HCT116 (cell line): ENCODE data around the gene TSPAN11. TPM values are rescaled to one million over a fixed set of nuclear protein-coding genes. Genes with fewer than 3 reads are reported as not detected.

ENCODE experiments used
- ATAC-seq: fragments of 200-7000 bp; cut with Tn5 transposase; 2 replicates; pipeline ENCODE4 v1.9.1; 2020; ENCODE audit warnings: mild to moderate bottlenecking, moderate library complexity
- BruUV-seq: library from RNA; stranded (reverse); fragments of 400-500 nt; replicated peaks from 2 replicates; lab custom pipeline; 2021; lab: Mats Ljungman, UMichigan
- CTCF ChIA-PET: fragments of 300-600 bp; sonication (Branson Sonifier 250); formaldehyde crosslinking; loops from one replicate; lab custom pipeline; 2021; ENCODE audit warnings: antibody characterized with exemption; lab: Charles Lee
- POLR2A ChIA-PET: fragments of 300-600, 350-600 bp; sonication (Branson Sonifier 250); formaldehyde crosslinking; loops from one replicate; lab custom pipeline; 2021; ENCODE audit warnings: antibody characterized with exemption; lab: Charles Lee
- RAD21 ChIA-PET, 2 experiments: fragments of 300-600 bp; sonication (Branson Sonifier 250); formaldehyde crosslinking; loops; one replicate each; lab custom pipeline; 2023; ENCODE audit warnings: low total read pairs in 2 of 2; ENCODE audit not compliant: uncharacterized antibody in 2 of 2, unreplicated experiment in 2 of 2, low non-redundant PET in 1 of 2; lab: Charles Lee
- DNase-seq: peaks from one replicate; pipeline ENCODE4 v3.0.0-alpha.2; 2010; ENCODE audit warnings: low read depth, low spot score
- H2AFZ ChIP-seq: fragments of 200-600 bp; shearing (Covaris generic), sonication (generic); 2 replicates; pipeline ENCODE4 v1.6.1; 2017; ENCODE audit warnings: low read depth, mixed run types, mixed read lengths, antibody characterized with exemption, low read length; ENCODE audit not compliant: poor library complexity, severe bottlenecking
- H3K27ac ChIP-seq: 2 replicates; pipeline ENCODE4 v1.5.1; 2012; ENCODE audit warnings: low read depth, low read length
- H3K27me3 ChIP-seq: fragments of 200-600 bp; sonication (generic); 2 replicates; pipeline ENCODE4 v1.6.1; 2016; ENCODE audit warnings: mixed run types, low read length, mixed read lengths; ENCODE audit not compliant: insufficient read depth
- H3K36me3 ChIP-seq, 2 experiments: fragments of 200-500 bp in 1 of 2; fragments of 200-600 bp in 1 of 2; sonication (Bioruptor generic) in 1 of 2; sonication (generic) in 1 of 2; 2 replicates each; pipeline versions ENCODE4 v1.5.1 to v1.6.1; 2014 to 2016; ENCODE audit warnings: low read length in 2 of 2, inconsistent platforms in 1 of 2, mixed read lengths in 1 of 2, mixed run types in 1 of 2; ENCODE audit not compliant: insufficient read depth in 2 of 2, control insufficient read depth in 1 of 2
- H3K4me1 ChIP-seq, 2 experiments: fragments of 200-600 bp in 1 of 2; sonication (generic) in 1 of 2; 2 replicates each; pipeline versions ENCODE4 v1.5.1 to v1.6.1; 2012 to 2017; ENCODE audit warnings: low read length in 2 of 2, inconsistent platforms in 1 of 2, mild to moderate bottlenecking in 1 of 2, mixed read lengths in 1 of 2, mixed run types in 1 of 2, moderate library complexity in 1 of 2; ENCODE audit not compliant: insufficient read depth in 2 of 2, control insufficient read depth in 1 of 2
- H3K4me2 ChIP-seq: fragments of 200-600 bp; sonication (generic); 2 replicates; pipeline ENCODE4 v1.6.1; 2017; ENCODE audit warnings: mixed run types, low read length, mixed read lengths
- H3K4me3 ChIP-seq, 2 experiments: fragments of 200-600 bp in 1 of 2; sonication (generic) in 1 of 2; replicated peaks in 1 of 2; 2 replicates each; pipeline ENCODE4 v1.5.1; 2011 to 2016; ENCODE audit warnings: low read length in 2 of 2, control low read depth in 1 of 2, low read depth in 1 of 2, mild to moderate bottlenecking in 1 of 2, mixed read lengths in 1 of 2, mixed run types in 1 of 2
- H3K79me2 ChIP-seq: fragments of 200-600 bp; sonication (generic); 2 replicates; pipeline ENCODE4 v1.6.1; 2017; ENCODE audit warnings: mild to moderate bottlenecking, mixed run types, low read length, moderate library complexity, mixed read lengths; ENCODE audit not compliant: insufficient read depth
- H3K9ac ChIP-seq: fragments of 200-600 bp; sonication (generic); 2 replicates; pipeline ENCODE4 v1.6.1; 2016; ENCODE audit warnings: low read length, mixed read lengths
- H3K9me2 ChIP-seq: fragments of 200-600 bp; sonication (generic), shearing (Covaris generic); 2 replicates; pipeline ENCODE4 v1.6.1; 2017; ENCODE audit warnings: mixed run types, mild to moderate bottlenecking, moderate library complexity; ENCODE audit not compliant: insufficient read depth
- H3K9me3 ChIP-seq, 2 experiments: fragments of 200-500 bp in 1 of 2; fragments of 200-600 bp in 1 of 2; sonication (Bioruptor generic) in 1 of 2; sonication (generic) in 1 of 2; 2 replicates each; pipeline ENCODE4 v1.6.1; 2014 to 2017; ENCODE audit warnings: low read length in 2 of 2, mixed read lengths in 2 of 2, inconsistent platforms in 1 of 2, low read depth in 1 of 2, mild to moderate bottlenecking in 1 of 2, mixed run types in 1 of 2, moderate library complexity in 1 of 2; ENCODE audit not compliant: control insufficient read depth in 1 of 2, insufficient read depth in 1 of 2
- H4K20me1 ChIP-seq: fragments of 200-600 bp; sonication (generic), shearing (Covaris generic); 2 replicates; pipeline ENCODE4 v1.6.1; 2017; ENCODE audit warnings: mixed run types, mild to moderate bottlenecking, moderate library complexity; ENCODE audit not compliant: insufficient read depth
- ATF3 ChIP-seq: IDR thresholded peaks from 2 replicates; pipeline ENCODE4 v1.6.1; 2012
- CEBPB ChIP-seq: IDR thresholded peaks from 2 replicates; pipeline ENCODE4 v1.6.1; 2012; ENCODE audit warnings: low read depth
- CTCF ChIP-seq, 3 experiments: fragments of 200-600 bp in 1 of 3; sonication (generic) in 1 of 3; IDR thresholded peaks in 2 of 3; conservative IDR thresholded peaks in 1 of 3; 2 replicates each; pipeline ENCODE4 v1.5.1; 2012 to 2017; ENCODE audit warnings: low read depth in 2 of 3, low read length in 2 of 3, antibody characterized with exemption in 1 of 3, borderline replicate concordance in 1 of 3, control low read depth in 1 of 3, mild to moderate bottlenecking in 1 of 3, mixed read lengths in 1 of 3, mixed run types in 1 of 3, moderate library complexity in 1 of 3; ENCODE audit not compliant: insufficient read depth in 1 of 3
- EZH2 ChIP-seq: fragments of 200-600 bp; sonication (generic); IDR thresholded peaks from 2 replicates; pipeline ENCODE4 v1.6.1; 2017; ENCODE audit warnings: antibody characterized with exemption, mixed run types
- EZH2phosphoT487 ChIP-seq: fragments of 200-600 bp; IDR thresholded peaks from 2 replicates; pipeline ENCODE4 v1.6.1; 2018; ENCODE audit warnings: antibody characterized with exemption, borderline replicate concordance
- FOSL1 ChIP-seq: IDR thresholded peaks from 2 replicates; pipeline ENCODE4 v1.6.1; 2012; ENCODE audit warnings: low read depth
- JUND ChIP-seq: IDR thresholded peaks from 2 replicates; pipeline ENCODE4 v1.6.1; 2012
- POLR2A ChIP-seq: IDR thresholded peaks from 2 replicates; pipeline ENCODE4 v1.7.0; 2011; ENCODE audit warnings: borderline replicate concordance; ENCODE audit not compliant: insufficient read depth, insufficient read length; ENCODE audit errors: extremely low read depth
- RAD21 ChIP-seq: IDR thresholded peaks from 2 replicates; pipeline ENCODE4 v1.6.1; 2012; ENCODE audit warnings: low read depth, mild to moderate bottlenecking
- SIN3A ChIP-seq: IDR thresholded peaks from 2 replicates; pipeline ENCODE4 v1.6.1; 2012; ENCODE audit warnings: low read depth
- SP1 ChIP-seq: IDR thresholded peaks from 2 replicates; pipeline ENCODE4 v1.6.1; 2012; ENCODE audit warnings: low read depth
- SRF ChIP-seq: IDR thresholded peaks from 2 replicates; pipeline ENCODE4 v1.6.1; 2012; ENCODE audit warnings: low read depth
- TCF7L2 ChIP-seq: IDR thresholded peaks from 2 replicates; pipeline ENCODE4 v1.7.0; 2011; ENCODE audit warnings: borderline replicate concordance, inconsistent platforms; ENCODE audit not compliant: insufficient read depth, insufficient read length; ENCODE audit errors: extremely low read depth
- ZBTB33 ChIP-seq: IDR thresholded peaks from 2 replicates; pipeline ENCODE4 v1.6.1; 2011; ENCODE audit warnings: mild to moderate bottlenecking, low read length, moderate library complexity; ENCODE audit not compliant: insufficient replicate concordance; ENCODE audit errors: extremely low read depth
- ZFX ChIP-seq: fragments of 450-650 bp; IDR thresholded peaks from 2 replicates; pipeline ENCODE4 v1.6.1; 2017
- ZNF274 ChIP-seq: fragments of 200-500 bp; sonication (Bioruptor generic); IDR thresholded peaks from 2 replicates; pipeline ENCODE4 v1.6.1; 2014; ENCODE audit warnings: mild to moderate bottlenecking, low read depth, low read length, inconsistent platforms
- intact Hi-C: fragments of 100-400 bp; cut with micrococcal nuclease; formaldehyde crosslinking; loops from 2 replicates; pipeline ENCODE4 v1.10.0; 2022
- total RNA-seq: library from RNA; stranded (reverse); gene quantifications from one replicate; pipeline ENCODE4 v1.2.1, GENCODE V29; 2021; ENCODE audit not compliant: unreplicated experiment
- TF ChIP-seq, protein P1 (sequence below): IDR thresholded peaks from 2 replicates; pipeline ENCODE4 v1.6.1; 2012

The TSPAN11 gene
- total RNA-seq, 1 experiment from 2014 or later = not detected

DNA sequence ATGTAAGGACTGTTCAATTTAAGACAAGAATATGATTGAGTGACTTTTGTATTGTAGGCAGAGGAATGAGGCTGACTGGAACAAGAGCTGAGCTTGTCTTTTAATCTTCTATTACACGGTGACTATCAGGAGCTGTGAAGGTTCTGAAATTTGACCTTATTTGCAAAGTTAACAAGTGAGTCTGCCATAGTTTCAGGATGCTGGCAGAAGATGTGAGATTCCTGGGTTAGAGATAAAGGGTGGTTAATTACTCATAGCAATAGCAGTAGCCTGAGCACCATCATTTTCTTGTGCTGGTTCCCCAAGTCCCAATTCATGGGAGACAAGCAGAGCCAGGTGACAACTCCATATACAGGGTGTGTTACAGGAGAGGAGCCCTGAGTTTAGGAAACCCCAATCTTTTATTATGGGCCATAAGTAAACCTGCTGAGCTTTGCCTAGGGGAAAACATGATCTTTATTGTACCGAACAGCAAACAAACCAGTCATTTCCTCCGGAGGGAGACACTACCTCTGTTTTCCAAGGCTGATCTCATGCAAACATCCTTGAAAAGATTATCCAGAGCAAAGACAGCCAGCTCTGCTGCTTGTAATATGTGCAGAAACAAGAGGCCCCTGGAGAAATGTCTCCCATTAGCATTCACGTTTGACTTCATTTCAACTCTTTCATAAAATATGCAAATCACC lies 95.4 kb downstream of the TSPAN11 start:
- BruUV-seq = no TSS peak
- Histone ChIP-seq H3K9me2 (no peaks in the 10 kb centered on the region), H3K9ac (no peak overlapping the region), H3K27ac (no peak overlapping the region), H4K20me1 (no peaks in the 10 kb centered on the region), H3K27me3 (no peaks in the 10 kb centered on the region), H3K4me3 (no peak overlapping the region), H3K4me1 (no peaks in the 10 kb centered on the region), H3K79me2 (no peaks in the 10 kb centered on the region), H3K4me2 (no peak overlapping the region), H2AFZ (no peak overlapping the region), H3K36me3 (no peaks in the 10 kb centered on the region), H3K9me3 (no peaks in the 10 kb centered on the region)
- DNase-seq (no peak), ATAC-seq (no peak)
- CTCF ChIA-PET = no interaction called here
- peak; percentile 38 for TF ChIP-seq RAD21
- TF ChIP-seq SIN3A = no peak
- POLR2A ChIA-PET = no interaction called here
- RAD21 ChIA-PET = no interaction called here
- intact Hi-C loops = no loop called here

GRCh38 chr12:31023271-31023724 lies 96.8 kb downstream of the TSPAN11 start:
- CTCF ChIA-PET = no interaction called here
- H3K4me2 ChIP-seq = no peak overlapping the region

More at GRCh38 chr12:31023271-31023724, 96.8 kb downstream of the TSPAN11 start:
- POLR2A ChIA-PET = no interaction called here
- DNase-seq = no peak
- no peaks in the 10 kb centered on the region for H4K20me1 ChIP-seq
- no peak overlapping the region for H3K9ac ChIP-seq
- intact Hi-C loops = no loop called here
- no peaks in the 10 kb centered on the region for H3K27me3 ChIP-seq
- no peak overlapping the region for H2AFZ ChIP-seq
- no peak overlapping the region for H3K27ac ChIP-seq
- H3K9me3 ChIP-seq = no peaks in the 10 kb centered on the region
- no peak for TF ChIP-seq POLR2A
- no peak for TF ChIP-seq ZFX
- no peak for TF ChIP-seq ATF3
- TF ChIP-seq ZBTB33 = no peak
- no peak for TF ChIP-seq CEBPB
- TF ChIP-seq EZH2 = no peak
- TF ChIP-seq EZH2phosphoT487 = no peak
- TF ChIP-seq, protein P1, sequence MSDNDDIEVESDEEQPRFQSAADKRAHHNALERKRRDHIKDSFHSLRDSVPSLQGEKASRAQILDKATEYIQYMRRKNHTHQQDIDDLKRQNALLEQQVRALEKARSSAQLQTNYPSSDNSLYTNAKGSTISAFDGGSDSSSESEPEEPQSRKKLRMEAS = no peak
- TF ChIP-seq CTCF (IDR thresholded peaks at IDR 0.05 in 2 of 3, conservative IDR thresholded peaks at IDR 0.05 in 1 of 3; ENCODE audit: borderline replicate concordance in 1 of 3, insufficient read depth in 1 of 3, low read depth in 2 of 3, low read length in 2 of 3) = no peak
- no peak for TF ChIP-seq SIN3A
- no peak for TF ChIP-seq SRF
- no peak for TF ChIP-seq RAD21
- no peak for TF ChIP-seq ZNF274
- TF ChIP-seq SP1 = no peak
- no peak for TF ChIP-seq FOSL1
- TF ChIP-seq TCF7L2 = no peak
- TF ChIP-seq JUND = no peak
- BruUV-seq = no TSS peak
- ATAC-seq = no peak
- no peak overlapping the region for H3K4me3 ChIP-seq
- no peaks in the 10 kb centered on the region for H3K4me1 ChIP-seq
- no peaks in the 10 kb centered on the region for H3K9me2 ChIP-seq
- H3K36me3 ChIP-seq = no peaks in the 10 kb centered on the region
- RAD21 ChIA-PET = no interaction called here
- no peaks in the 10 kb centered on the region for H3K79me2 ChIP-seq
